GM18870 (cell line): ENCODE data around the gene HLA-DPB1.

Source experiments
- ATAC-seq: cut with Tn5 transposase; IDR thresholded peaks from one replicate; pipeline ENCODE4 v1.9.1; 2021; ENCODE audit warnings: moderate library complexity; ENCODE audit not compliant: unreplicated experiment

The HLA-DPB1 gene

DNA sequence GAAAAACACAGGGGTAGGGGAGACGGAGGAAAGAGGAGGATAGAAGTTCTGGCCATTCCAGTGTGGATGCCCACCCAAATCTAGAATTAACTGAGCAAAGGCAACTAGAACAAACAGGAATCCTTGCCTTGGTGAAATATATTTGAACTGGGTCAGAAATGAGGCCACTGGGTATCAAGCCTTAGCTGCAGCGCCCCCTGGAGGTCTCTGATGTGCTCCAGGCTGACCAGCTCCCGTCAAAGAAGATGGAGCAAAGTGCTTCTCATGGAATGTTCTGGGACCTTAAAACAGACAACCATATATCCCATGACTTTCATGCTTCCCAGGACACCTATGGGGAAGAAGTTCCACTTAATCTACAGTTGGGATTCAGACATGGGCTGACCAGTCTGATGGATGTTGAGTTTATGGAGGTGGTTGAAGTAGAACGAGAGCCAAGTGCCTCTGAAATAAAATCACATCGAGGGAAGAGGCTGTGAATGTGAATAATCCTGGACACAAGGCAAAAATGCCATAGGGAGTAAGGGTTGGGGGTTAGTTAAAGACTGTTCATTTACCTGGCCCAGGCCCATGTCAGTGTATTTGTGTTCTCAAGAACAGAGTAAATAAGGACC lies 50.4 kb downstream of the HLA-DPB1 start:
- ATAC-seq, result no peak

GRCh38 chr6:33128318-33128717 lies 52.5 kb downstream of the HLA-DPB1 start:
- ATAC-seq, result no peak

- no peak for ATAC-seq
Observed at GRCh38 chr6:33132081-33132524, 56.3 kb downstream of the HLA-DPB1 start.

GRCh38 chr6:33136310-33136900 lies 60.6 kb downstream of the HLA-DPB1 start:
- ATAC-seq, result no peak
